Measurements from ENCODE around the gene FAM72A.
A peak's percentile ranks its signal among the peaks of the same experiment; 100 is the strongest.
"Not testable (repeated sequence)": the region's sequence is repeated elsewhere in the genome, so short reads cannot be mapped to it uniquely, and the experiment has no call there.

Gene FAM72A

DNA sequence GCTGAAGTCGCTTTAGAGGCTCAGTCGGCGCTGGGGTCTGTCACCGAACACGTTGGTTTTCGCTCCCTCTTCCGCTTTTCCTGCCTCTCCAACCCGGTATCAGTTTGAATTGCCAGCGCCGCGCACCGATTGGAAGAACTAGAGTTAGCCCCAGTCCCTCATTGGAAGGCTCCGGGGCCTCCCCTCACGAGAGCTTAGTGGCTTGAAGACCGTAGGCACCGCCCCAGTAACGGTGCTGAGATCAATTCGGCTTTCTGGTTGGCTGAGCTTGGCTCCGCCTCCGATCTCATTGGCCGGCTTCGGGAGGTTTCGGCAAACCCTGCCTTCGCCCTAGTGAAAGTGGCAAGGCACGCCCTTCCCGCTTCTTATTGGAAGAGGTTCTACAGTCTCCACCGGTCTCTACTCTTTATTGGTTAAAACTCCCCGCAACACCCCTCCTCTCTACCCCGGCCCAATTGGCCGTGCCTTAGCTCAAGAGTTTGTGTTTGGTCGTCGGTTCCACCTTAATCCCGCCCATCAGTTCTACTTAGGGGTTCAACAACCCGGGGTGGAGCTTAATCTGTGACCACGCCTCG is at the start of gene FAM72A:
Gene FAM72A, minus strand, starts transcription at position 51 of the 575 bp plus-strand sequence. CDS start 814 bp downstream, outside the sequence.
- peak; percentile 98 to 100 (median 100) for DNase-seq

DNA sequence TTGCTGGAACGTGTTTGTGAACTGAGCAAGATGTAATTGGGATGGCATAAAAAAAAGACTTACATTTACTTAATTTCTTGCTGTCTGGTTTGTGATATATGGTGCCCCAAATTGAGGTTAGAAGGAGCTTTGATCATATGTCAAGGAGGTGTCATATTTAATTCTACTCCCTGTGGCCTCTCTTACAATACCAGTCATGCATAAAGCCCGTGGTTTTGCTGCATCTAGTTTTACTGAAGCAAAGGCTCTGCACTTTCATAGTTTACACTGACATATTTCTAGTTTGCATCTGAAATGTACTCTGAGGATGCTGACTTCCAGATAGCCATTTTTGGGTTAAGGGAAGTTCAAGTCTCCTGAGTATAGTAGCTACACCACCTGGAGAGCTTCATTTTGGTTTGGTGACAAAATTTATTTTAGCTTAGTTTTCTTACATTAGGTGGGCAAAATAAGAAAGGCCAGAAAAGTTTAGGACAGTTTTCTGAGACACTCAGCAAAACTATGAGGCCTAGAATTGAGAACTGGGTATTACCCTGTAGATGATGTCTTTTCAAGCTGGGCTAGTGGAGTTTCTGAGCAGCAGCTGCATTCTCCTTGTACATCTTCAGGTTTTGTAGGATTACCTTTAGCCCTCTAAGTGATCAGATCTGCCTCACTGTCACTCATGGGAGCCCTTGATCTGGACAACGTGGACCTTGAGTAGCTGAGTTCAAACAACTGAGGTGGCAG is 48.5 kb upstream of the FAM72A start:
- DNase-seq: not testable (repeated sequence)

DNA sequence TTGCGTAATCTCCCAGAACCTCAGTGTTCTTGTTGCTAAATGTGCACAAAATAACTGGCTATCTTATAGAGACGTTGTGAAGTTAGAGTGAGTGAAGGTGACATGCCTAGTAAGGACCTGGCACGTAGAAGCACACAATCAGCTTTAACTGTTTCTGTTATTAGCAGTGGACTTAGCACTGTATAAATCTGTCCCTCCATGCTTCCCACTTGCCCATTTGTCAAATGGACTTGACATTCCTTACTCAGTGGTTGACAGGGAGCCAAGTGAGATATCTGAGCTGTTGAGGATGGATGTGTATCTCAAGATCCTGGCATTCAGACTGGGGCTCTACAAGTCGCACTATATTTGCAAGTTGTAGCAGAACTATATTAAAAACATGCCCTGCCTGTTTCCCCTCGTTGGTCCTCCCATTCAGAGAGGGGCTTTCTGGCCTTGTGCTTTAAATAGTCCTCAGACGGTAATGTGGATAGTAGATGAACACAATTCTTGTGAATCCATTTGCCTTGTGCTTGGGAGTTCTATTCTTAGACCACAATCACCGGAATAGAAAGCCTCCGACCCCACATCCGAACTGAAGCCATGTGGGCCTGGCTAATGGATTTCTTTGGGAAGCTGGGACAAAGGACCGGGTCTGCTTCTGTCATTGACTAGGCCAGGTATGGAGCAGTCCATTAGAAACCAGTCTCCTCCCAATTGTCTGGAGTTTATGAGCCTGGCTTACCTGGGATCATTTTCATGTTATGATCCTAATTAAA is 43.7 kb upstream of the FAM72A start:
- DNase-seq: not testable (repeated sequence)

DNA sequence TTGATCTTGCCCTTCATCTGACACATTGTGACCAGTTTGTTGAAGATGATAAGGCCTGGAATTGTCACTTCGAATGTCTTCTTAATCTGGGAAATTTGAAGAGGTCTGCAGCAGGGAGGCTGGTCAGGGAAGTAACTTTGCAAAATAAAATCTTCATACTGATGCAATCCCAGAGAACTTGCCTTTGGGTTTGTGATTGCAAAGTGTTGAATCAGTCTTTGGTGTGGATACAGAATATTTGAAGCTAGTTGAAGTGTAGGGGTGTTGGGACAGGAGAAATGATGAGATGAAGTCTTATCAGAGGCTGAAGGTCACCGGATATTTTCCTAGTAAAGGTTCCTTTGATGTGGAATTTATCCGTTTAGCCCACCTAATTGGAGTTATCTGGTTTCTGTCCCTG is 42.8 kb upstream of the FAM72A start:
- DNase-seq: not testable (repeated sequence)

DNA sequence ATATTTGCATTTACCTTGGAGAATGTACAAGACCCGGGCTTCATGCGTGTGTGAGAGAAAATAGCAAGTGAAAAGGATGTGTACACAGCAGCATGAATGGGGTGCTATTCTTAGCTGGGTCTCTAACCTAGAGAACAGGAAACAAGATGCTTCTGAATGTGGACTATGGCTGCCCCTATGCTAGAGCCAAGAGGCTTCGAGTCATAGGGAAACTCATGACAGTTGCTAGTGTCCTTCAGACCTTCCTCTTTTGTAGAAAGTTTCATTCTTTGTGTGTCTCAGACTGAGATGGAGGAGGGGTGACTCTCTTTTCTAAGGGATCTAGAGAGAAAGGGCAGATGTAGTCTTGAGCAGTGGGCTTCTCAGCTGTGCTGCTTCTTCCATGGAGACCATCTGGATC is 40.7 kb upstream of the FAM72A start:
- not testable (repeated sequence) for DNase-seq

DNA sequence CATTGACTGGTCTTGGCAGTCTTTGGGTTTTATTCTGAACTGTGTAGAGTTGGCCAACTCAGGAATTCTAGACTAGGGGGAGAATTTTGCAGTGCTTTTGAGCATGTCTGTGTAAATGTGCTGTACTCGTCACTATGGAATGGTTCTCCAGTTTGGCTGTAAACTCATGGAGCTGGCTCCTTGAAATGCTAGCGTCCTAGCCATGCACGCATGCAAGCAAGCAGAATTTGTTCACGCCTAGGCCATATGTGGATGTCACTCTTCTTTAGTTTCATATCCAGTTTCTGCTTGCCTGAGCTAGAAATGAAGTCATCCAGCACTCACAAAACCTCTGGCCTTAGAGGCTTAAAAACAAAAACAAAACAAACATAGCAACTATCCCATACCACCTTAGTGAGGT is 37.6 kb upstream of the FAM72A start:
- not testable (repeated sequence) for DNase-seq

DNA sequence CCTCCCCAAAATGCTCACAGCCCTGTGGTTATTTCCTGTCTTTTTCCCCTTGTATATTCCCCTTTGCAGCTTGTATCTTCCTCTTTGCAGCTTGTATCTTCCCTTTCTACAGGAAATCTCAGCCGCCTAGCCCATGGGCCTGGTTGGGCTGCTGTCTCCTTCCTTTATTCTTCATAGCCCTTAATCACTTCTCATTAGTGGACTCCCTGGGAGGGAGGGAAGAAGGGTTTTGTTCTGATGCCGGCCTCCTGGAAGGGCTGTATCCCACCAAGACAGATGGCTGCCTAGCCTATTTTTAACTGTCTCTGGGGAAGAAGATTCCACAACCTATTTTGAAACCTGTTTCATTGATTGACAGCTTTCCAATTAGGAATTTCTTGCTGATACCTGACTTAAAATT is 32.6 kb upstream of the FAM72A start:
- not testable (repeated sequence) for DNase-seq

DNA sequence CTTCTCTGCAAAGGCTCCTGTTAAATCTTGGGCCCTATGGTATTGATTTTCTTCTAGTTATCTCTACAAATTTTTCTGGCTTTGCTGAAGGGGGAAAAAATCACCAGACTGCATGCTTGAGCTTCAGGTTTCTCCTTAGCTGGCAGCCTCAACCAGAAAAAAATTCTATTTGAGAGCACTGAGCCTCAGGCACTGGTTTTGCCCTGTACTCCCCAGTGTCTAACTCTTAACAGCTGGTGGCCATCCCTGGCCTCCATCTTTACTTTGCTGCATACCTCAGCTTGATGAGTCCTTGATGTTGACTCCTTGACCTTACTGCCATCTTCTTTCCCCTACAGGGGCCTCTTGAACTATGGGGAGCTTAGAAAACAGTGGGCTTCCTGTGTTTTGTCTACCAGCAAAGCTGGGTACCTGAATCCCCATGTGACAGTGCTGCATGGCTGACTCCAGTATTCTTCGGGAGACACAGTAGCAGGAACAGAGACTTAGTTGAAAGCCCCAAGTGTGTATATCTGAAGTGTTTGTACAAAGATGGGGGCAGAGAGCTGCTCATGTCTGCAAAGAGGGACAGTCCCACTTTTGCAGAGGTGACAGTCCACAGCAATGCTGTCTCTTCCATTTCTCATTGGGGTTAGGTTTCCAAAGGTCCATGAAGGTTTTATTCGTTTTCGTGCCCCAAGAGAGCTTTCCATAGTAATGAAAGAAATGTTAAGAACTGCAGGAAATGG is 31.7 kb upstream of the FAM72A start:
- not testable (repeated sequence) for DNase-seq

DNA sequence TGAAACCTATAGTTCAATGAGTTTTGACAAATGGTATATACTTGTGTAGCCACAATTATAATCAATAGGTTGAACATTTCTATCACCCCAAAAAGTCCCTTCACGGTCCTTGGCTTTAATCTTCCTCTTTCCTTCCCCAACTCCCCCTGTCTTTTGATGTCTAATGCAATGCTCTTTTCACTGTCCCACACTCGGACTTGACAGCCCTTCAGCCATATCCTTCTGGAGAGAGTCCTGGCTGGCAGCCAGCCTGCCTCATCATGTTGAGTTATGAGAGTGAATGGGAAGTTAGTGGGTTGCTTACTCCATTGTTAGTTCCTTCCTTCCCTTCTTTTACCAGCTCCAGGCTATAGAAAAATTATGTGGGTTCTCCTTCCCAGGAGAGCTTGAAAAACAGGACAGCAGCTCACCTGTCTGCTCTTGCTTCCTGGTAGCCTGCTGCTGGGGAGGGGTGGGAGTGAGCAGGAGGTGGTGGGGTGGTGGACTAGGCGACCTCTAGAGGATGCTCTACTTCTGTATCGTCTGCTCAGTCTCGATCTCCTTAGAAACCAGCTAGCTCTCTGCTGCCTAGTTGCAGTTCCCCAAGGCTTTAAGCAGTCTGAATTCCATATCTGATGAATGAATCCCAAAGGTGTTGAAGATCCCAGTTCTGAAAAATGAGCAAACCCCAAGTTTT is 30.5 kb upstream of the FAM72A start:
- not testable (repeated sequence) for DNase-seq

DNA sequence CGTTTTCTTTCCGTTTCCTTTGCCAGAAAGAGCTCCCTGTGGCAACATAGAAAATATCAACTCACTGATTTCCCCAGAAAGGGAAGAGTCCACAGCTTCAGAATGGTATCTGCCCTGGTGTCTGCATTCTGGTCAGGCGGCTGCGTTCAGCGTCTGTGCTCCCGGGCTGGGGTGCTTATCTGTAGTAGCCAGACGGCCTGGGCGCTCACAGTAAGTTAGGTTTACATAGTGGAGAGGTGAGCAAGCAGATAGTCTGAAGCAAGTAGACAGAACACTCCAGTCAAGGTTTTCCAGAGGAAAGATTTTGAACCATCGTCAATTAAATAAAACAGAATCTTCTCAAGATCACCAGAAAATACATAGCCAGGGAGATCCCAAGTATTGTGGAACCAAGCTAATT is 29.4 kb upstream of the FAM72A start:
- not testable (repeated sequence) for DNase-seq

DNA sequence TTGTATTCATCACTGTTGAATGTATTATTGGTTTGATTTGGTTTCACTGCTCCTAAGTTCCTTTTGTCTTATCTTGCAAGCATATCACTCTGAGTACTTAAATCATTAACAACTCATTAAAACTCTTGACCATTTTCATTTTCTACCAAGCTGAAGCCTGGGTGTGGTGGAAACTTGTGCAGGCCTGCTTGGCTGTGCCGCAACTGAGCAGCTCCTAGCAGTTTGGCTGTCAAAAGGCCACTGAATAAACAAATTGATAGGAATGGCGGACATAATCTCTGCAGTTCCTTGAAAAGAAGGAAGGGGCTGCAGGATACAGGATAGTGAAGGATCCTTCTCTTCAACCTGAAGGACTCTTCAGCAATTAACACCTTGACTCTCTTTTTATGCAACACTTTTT is 26.6 kb upstream of the FAM72A start:
- not testable (repeated sequence) for DNase-seq

DNA sequence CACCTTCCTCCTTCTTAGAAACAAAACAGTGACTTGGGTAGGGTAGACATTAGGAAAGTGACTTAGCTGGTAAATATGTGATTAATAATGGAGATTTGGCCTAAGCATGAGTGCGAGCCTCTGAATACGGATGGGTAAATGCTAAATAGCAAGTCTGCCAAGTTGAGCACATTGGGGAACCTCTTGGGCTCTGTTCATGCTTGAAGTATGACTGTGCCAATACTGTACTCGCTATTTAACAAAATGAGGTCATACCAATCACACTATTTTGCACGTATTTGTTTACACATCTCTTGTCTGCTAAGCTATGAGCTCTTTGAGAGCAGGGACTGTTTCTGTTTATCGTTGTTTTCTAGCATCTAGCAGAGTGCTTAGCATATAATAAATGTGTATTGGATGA is 24.2 kb upstream of the FAM72A start:
- DNase-seq: not testable (repeated sequence)

DNA sequence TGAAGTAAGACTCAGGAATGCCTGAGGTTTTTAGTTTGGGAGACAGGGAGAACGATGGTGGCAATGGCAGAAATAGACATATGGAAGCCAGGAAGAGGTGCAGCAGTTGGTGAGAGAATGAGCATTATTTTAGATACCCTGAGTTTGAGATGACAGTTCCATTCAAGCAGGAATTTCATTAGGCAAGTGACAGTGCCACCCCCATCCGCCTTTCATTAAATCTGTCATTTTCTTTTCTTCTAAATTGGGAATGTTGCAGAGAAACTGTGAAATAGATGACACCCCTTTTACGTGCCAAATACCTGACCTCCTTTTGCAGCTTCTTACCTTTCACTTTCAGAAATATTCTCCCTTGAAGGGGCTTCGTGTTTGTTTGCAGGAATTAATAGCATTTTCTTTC is 22.7 kb upstream of the FAM72A start:
- not testable (repeated sequence) for DNase-seq

DNA sequence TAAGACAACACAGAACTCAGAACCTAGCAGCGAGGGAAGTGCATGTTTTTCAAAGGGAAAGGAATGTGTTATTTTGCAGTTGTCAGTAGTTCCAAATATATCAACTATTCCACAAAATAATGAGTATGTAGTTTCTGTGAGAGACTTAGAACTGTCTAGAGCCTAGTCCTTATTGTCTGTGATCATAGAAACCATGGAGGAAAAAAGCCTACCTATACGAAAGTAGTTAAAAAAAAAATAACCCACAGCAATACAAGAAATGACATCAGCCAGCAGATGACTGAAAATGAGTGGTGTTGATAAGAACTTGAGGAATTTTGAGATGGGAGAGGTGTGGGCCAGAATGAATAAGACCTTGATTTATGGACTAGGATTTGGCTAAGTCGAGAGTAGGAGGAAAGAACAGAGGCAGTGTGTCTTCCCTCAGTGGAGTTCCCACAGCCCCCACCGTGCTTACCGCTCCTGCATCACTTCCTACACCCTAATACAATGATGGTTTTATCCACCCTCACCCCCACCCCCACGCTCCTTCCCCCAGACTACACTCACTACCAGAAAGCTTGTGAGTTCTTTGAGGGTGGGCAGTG is 21.6 kb upstream of the FAM72A start:
- not testable (repeated sequence) for DNase-seq

DNA sequence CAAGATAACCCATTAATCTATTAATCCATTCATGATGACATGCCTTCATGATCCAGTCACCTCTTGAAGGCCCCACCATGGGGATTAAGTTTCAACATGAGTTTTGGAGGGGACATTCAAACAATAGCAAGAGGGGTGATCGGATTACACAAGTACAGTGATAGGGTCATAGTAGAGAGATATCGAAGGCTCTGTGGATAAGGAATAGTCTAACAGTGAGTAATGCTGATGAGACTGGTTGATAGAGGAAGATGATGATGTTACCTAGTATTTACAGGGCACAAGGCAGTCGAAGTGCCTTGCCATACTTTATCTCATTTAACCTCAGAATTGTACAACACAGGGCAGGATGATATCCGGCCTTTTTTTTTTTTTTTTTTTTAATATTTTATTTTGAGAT is 18.9 kb upstream of the FAM72A start:
- DNase-seq: not testable (repeated sequence)

DNA sequence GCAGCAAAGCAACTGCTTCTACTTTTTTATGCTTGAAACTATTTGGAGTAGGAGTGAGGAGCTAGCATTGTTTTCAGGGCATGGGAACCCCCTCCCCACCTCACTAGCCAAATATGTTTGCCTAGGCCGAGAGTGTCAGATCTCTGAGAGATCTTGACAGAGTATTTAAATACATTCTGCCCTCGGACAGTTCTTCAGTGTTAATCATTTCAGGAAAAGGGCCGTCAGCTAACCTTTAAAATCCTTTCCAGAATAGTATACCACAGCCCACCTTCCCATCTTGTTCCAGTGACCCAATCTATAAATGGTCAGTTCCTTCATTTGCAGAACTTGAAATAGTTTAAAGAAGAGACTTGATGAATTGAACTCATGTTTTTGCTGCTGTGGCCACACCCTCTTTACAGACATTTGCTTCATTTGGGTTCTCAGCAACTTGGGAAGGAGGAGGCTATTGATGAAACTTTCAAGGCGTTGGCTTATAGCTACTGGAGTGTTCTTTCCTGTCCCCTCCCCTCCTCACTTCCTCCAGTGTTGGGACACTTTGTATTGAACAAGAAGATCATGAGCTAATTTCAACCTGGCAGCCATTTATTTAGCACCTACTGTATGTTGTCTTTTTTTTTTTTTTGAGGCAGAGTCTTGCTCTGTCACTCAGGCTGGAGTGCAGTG is 17.8 kb upstream of the FAM72A start:
- DNase-seq: not testable (repeated sequence)

DNA sequence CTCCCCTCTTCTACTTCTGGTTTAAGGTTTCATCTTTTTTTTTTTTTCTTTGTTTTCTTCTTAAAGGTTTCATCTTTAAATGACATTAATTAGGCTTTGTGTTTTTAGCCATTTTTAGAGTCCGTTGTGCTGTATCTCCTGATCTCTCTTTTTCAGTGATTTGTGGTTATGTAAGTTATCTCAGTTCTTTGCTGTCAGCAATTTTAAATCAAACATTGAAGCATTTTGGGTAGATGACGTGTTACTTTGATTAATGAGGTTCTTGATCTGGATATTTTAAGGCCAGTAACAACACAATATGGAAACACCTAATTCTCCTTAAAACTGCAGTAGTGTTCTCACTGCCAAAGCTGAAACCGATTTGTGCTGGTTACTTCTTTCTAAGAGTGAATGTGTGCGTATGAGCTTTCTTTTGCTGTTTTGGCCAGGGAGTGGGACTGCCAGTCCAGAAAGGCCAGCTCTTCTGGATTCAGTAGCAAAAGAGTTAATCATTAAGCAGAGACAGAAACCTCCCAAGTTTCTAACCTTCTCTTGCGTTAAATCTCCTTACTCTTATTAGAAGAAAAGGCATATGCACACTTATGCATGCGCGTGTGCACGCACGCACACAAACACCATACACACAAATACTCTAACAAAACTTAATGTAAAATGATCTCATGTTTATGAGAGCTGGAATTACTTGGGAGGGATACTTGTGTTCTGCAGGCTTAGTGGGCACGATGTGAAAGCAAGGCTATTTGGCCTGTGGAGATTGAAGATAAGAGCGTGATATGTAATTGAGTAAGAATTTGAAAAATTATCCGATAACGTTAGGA is 17.1 kb upstream of the FAM72A start:
- DNase-seq: not testable (repeated sequence)

DNA sequence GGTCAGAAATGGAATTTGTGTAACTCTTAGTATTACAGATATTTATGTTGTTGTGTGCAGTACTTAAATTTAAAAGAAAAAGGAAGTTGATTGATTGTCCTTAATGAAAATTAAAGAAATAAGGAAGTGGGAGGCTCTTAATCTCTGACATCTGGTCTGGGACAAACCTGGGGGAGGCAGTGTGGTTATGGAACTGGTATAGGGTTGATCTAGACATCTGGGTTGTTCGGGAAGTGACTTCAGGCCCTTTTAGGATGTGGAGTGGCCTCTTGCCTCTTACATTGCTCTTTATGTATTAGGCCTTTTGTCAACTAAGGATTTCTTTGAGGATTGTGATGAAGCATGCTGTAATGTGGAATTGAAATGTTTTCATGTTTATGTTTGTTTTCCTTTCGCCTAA is 16.1 kb upstream of the FAM72A start:
- DNase-seq: not testable (repeated sequence)

DNA sequence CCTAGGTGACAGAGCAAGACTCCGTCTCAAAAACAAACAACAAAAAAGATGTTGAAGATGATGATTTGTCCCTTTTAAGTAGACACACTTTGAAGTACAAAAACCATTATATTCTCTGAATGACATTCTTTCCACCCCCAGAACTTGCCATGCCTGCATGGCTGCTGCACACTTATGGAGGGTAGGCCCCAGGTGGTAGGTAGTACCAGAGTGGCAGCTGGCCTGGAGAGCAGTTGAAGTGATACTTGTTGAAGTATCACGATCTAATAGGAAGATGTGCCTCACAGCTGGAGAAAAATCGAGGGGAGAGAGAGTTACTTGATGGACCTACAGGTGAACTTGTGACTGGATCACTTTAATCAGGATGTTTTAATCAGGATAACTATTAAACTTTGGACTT is 15.6 kb upstream of the FAM72A start:
- not testable (repeated sequence) for DNase-seq

DNA sequence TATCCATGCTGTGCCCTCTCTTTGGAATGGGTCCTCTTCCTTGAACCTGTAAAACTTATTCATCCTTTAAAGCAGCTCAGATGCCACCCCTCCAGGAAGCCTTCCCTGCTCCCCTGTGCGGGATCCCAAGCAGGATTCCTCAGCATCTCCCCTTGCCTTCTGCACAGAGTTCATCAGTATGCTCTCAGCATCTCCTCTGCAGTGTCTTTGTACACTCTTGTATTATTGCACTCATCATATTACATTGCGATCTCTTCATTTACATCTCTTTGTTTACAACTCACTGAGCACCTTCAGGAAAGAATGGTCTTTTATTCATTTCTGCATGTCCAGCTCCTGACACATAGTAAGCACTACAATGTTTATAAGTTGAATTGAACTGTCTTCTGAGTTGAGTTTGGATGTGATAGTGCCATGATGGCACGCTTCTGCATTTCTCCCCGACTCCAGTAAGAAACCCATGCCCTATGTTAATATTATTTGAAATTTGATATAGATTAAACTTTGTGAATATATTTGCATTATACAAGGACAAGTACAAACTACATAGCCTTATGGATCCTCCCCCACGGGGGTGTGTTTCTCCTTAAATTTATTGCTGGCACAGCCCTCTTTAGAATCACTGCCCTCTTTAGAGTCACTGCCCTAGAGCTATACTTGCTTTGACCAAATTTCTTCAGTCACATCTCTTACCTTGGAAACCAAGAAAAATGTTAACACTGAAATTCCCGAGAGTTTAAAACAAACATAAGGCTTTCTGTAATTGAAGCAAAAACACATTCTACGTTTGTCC is 13.2 kb upstream of the FAM72A start:
- DNase-seq: not testable (repeated sequence)
